ENCODE results near the gene EXOC6B.
"Not testable (repeated sequence)": the region's sequence is repeated elsewhere in the genome, so short reads cannot be mapped to it uniquely, and the experiment has no call there.

The EXOC6B gene

DNA sequence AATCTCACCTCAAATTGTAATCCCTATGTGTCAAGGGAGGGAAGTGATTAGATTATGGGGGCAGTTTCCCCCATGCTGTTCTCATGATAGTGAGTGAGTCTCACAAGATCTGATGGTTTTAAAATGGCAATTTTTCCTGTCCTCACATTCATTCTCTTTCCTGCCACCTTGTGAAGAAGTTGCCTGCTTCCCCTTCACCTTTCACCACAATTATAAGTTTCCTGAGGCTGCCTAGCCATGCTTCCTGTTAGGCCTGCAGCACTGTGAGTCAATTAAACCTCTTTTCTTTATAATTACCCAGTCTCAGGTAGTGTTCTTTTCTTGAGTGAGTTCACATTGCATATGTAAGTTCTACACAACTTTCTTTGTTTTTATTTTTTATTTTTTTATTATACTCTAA is 271.5 kb downstream of the EXOC6B start:
- Histone ChIP-seq H3K9ac (ENCODE audit: low read depth, low read length) (no peak overlapping the region), H3K9me3 (ENCODE audit: insufficient read depth, low read depth, low read length) (no peaks in the 10 kb centered on the region), H3K27ac (ENCODE audit: low read length) (no peak overlapping the region), H3K4me1 (ENCODE audit: insufficient read depth, low read length) (no peaks in the 10 kb centered on the region), H3K4me3 (ENCODE audit: low read length) (no peak overlapping the region), H3K36me3 (ENCODE audit: insufficient read depth, low read depth, low read length) (no peaks in the 10 kb centered on the region), H3K27me3 (ENCODE audit: insufficient read depth, low read length) (no peaks in the 10 kb centered on the region)

DNA sequence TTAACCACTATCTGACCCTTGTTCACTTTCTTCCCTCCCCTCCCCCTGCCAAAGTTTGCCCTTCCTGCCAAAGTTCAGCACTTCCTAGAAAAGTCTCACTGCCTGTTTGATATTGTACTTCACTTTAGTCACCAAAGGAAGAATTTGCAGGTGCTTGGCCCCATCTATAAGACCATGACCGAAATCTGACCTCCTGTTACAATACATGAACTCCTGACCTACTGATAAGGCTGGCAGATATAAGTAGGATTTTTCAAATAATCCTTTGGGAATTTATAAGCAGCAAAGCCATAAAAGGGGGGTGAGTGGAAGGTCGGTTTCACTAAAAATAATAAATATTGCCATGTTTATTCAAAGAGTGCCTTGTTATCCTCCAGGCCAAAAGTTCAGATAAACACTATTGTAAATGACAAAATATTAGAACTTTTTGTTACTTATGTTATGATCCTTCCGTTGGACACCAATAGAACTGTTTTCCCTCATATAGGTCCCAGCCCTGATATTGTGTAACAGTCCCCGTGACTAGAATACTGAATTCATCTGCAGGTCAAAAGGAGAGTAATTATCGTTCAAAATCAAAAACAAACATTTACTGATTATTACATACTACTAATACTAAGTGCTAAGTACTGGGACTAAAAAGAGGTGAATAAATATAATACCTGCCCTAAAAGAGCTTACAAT is 277.6 kb downstream of the EXOC6B start:
- H3K4me3 ChIP-seq (ENCODE audit: low read length) = no peak overlapping the region
- H3K9me3 ChIP-seq (ENCODE audit: insufficient read depth, low read depth, low read length) = no peaks in the 10 kb centered on the region
- no peak overlapping the region for H3K27ac ChIP-seq (ENCODE audit: low read length)
- H3K27me3 ChIP-seq (ENCODE audit: insufficient read depth, low read length) = no peaks in the 10 kb centered on the region
- no peaks in the 10 kb centered on the region for H3K4me1 ChIP-seq (ENCODE audit: insufficient read depth, low read length)
- H3K36me3 ChIP-seq (ENCODE audit: insufficient read depth, low read depth, low read length) = no peaks in the 10 kb centered on the region
- no peak overlapping the region for H3K9ac ChIP-seq (ENCODE audit: low read depth, low read length)

DNA sequence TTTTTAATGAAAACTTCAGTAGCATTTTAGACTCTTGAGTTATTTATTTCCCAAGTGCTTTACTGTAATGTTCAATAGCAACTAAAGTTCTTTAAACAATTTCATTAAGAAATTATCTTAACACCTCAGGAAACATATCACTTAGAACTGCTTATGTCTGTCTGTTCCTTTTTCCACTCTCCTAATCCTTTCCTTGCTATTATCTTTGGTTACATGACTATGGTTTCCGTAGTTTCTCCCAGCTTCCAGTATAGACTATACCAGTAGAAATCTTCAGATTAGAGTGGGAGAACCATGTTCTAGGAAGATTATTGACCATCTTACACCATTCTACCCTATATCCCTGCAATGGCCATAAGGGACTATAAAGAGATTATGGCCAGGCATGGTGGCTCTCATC is 280.0 kb downstream of the EXOC6B start:
- Histone ChIP-seq H3K27me3 (ENCODE audit: insufficient read depth, low read length) (no peaks in the 10 kb centered on the region), H3K9ac (ENCODE audit: low read depth, low read length) (no peak overlapping the region), H3K36me3 (ENCODE audit: insufficient read depth, low read depth, low read length) (no peaks in the 10 kb centered on the region), H3K9me3 (ENCODE audit: insufficient read depth, low read depth, low read length) (no peaks in the 10 kb centered on the region), H3K4me1 (ENCODE audit: insufficient read depth, low read length) (no peaks in the 10 kb centered on the region), H3K27ac (ENCODE audit: low read length) (no peak overlapping the region), H3K4me3 (ENCODE audit: low read length) (no peak overlapping the region)

DNA sequence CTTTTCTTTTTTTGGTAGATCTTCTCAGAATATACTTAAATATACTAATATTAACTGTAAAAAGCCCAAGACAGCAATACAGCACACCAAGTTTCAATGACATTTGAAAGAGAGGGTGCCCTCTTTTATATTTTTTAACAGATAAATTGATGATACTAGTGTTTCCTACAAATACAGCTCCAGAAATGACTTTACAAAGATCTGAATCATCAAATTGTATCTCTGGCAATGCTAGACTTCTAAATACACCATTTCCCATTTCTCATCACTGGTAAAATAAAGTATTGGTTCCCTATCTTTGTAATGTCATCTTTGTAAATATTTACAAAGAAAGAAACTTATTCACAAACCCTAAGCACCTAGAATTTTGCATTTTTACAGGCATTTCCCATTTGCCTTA is 281.3 kb downstream of the EXOC6B start:
- no peaks in the 10 kb centered on the region for H3K36me3 ChIP-seq (ENCODE audit: insufficient read depth, low read depth, low read length)
- no peaks in the 10 kb centered on the region for H3K4me1 ChIP-seq (ENCODE audit: insufficient read depth, low read length)
- no peaks in the 10 kb centered on the region for H3K27me3 ChIP-seq (ENCODE audit: insufficient read depth, low read length)
- H3K27ac ChIP-seq (ENCODE audit: low read length) = no peak overlapping the region
- H3K9ac ChIP-seq (ENCODE audit: low read depth, low read length) = no peak overlapping the region
- no peaks in the 10 kb centered on the region for H3K9me3 ChIP-seq (ENCODE audit: insufficient read depth, low read depth, low read length)
- no peak overlapping the region for H3K4me3 ChIP-seq (ENCODE audit: low read length)

DNA sequence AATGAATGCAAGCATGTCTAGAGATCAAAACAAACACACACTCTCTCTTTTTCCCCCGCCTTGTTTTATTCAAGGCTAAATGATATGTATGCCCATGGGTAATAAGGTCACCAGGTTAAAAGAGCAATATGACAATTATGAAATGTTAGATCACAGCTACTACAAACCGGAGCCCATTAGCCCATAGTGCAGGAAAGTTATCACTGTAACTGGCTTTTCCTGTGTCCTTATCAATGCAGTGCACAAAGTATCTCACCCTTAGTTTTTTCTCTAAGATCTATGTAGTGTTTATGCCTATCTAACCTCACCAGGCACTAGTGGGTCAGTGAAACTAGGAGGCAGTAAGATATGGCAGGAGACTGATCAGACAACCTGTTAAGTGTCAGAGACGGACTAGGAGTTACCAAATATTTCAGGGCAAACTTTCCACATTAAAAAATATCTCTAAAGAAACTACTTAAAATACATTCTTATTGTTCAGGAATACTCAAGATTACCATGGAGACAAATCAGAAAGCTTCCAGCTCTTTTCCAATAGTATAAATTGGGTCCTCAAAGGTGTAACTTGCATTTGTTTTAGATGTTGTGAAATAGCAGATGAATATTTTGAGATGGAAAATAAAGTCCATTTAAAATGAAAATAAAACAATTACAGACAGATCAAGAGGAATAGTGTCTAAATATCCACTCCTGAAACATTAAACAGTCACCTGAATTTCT is 282.2 kb downstream of the EXOC6B start:
- H3K9ac ChIP-seq (ENCODE audit: low read depth, low read length) = no peak overlapping the region
- H3K27ac ChIP-seq (ENCODE audit: low read length) = no peak overlapping the region
- H3K4me3 ChIP-seq (ENCODE audit: low read length) = no peak overlapping the region
- H3K36me3 ChIP-seq (ENCODE audit: insufficient read depth, low read depth, low read length) = no peaks in the 10 kb centered on the region
- no peaks in the 10 kb centered on the region for H3K27me3 ChIP-seq (ENCODE audit: insufficient read depth, low read length)
- peaks cover 7% of the 10 kb centered on the region; the same call in 1 of the 2 replicates for H3K4me1 ChIP-seq (ENCODE audit: insufficient read depth, low read length)
- H3K9me3 ChIP-seq (ENCODE audit: insufficient read depth, low read depth, low read length) = no peaks in the 10 kb centered on the region

DNA sequence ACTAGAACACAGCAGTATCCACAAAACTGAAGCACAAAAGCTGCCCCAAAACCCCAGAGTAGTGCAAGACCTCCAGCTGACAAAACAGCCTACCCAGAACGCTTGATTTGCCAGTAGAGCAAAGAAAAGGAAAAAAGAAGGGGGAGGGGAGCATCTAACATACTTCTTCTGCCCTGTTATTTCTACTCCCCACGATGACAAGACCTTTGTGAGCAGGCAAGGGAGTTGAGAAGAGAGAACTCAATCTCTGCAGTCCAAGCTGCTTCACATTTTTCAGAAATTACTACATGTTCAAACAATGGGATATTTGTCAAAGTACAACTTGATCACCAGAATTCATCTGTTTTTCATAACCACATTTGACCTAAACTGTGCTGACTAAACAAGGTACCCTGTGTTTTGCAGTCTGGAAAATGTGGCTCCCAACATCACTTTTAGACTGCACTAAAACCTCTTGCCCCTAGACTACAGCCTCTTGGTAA is 286.7 kb downstream of the EXOC6B start:
- no peaks in the 10 kb centered on the region for H3K9me3 ChIP-seq (ENCODE audit: insufficient read depth, low read depth, low read length)
- H3K4me1 ChIP-seq (ENCODE audit: insufficient read depth, low read length) = peaks cover 21% of the 10 kb centered on the region; the same call in 1 of the 2 replicates
- no peak overlapping the region for H3K9ac ChIP-seq (ENCODE audit: low read depth, low read length)
- H3K27ac ChIP-seq (ENCODE audit: low read length) = no peak overlapping the region
- no peak overlapping the region for H3K4me3 ChIP-seq (ENCODE audit: low read length)
- H3K27me3 ChIP-seq (ENCODE audit: insufficient read depth, low read length) = no peaks in the 10 kb centered on the region
- H3K36me3 ChIP-seq (ENCODE audit: insufficient read depth, low read depth, low read length) = no peaks in the 10 kb centered on the region

DNA sequence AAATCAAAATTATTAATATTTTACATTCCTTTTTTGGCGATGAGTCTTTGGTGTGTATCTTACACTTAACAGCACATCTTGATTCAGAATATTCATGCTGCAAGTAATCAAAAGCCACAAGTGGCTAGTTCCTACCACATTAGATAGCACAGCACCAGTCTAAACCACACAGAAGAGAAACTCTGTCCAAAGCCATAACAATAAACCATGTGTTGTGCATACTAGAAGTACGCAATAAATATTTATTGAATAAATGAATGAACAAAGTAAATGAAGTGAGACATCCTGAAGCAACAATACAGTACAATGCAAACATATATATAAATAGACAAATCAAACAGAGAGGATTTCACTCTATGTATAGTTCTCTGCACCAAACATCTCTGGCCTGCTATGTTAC is 287.3 kb downstream of the EXOC6B start:
- H3K27me3 ChIP-seq (ENCODE audit: insufficient read depth, low read length) = no peaks in the 10 kb centered on the region
- H3K9me3 ChIP-seq (ENCODE audit: insufficient read depth, low read depth, low read length) = no peaks in the 10 kb centered on the region
- H3K4me3 ChIP-seq (ENCODE audit: low read length) = no peak overlapping the region
- no peaks in the 10 kb centered on the region for H3K36me3 ChIP-seq (ENCODE audit: insufficient read depth, low read depth, low read length)
- H3K9ac ChIP-seq (ENCODE audit: low read depth, low read length) = no peak overlapping the region
- peaks cover 21% of the 10 kb centered on the region; the same call in 1 of the 2 replicates for H3K4me1 ChIP-seq (ENCODE audit: insufficient read depth, low read length)
- H3K27ac ChIP-seq (ENCODE audit: low read length) = no peak overlapping the region

DNA sequence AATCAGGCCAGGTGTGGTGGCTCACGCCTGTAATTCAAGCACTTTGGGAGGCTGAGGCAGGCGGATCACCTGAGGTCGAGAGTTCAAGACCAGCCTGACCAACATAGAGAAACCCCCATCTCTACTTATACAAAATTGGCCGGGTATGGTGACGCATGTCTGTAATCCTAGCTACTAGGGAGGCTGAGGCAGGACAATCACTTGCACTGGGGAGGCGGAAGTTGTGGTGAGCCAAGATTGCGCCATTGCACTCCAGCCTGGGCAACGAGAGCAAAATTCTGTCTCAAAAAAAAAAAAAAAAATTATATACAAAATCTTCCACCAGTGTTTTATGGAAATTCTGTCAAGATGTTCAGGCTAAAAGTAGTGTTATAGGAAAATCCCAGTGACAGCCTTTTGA is 290.2 kb downstream of the EXOC6B start:
- H3K27me3 ChIP-seq (ENCODE audit: insufficient read depth, low read length); H3K9ac ChIP-seq (ENCODE audit: low read depth, low read length); H3K27ac ChIP-seq (ENCODE audit: low read length); H3K36me3 ChIP-seq (ENCODE audit: insufficient read depth, low read depth, low read length); H3K9me3 ChIP-seq (ENCODE audit: insufficient read depth, low read depth, low read length); H3K4me3 ChIP-seq (ENCODE audit: low read length): not testable (repeated sequence)
- H3K4me1 ChIP-seq (ENCODE audit: insufficient read depth, low read length) = peaks cover 21% of the 10 kb centered on the region; the same call in 1 of the 2 replicates

DNA sequence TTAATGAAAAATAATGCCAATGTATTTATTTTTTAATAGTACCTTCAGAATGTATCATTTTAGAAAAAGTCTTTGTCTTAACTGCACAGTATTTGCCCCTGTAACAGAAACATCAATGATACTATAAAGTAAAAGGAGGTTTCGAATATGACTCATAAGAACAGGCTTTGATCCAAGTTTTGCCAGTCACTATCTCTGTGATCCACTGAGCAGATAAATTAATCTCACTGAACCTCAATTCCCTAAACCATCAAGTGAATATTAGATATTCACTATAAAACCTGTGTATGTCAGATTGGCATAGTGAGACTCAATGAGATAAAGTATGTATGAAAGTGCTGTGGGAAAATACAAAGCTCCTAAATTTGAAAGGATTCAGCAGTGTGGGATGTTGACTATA is 292.1 kb downstream of the EXOC6B start:
- Histone ChIP-seq H3K4me3 (ENCODE audit: low read length) (no peak overlapping the region), H3K36me3 (ENCODE audit: insufficient read depth, low read depth, low read length) (no peaks in the 10 kb centered on the region), H3K27ac (ENCODE audit: low read length) (no peak overlapping the region), H3K27me3 (ENCODE audit: insufficient read depth, low read length) (no peaks in the 10 kb centered on the region), H3K9me3 (ENCODE audit: insufficient read depth, low read depth, low read length) (no peaks in the 10 kb centered on the region), H3K9ac (ENCODE audit: low read depth, low read length) (no peak overlapping the region), H3K4me1 (ENCODE audit: insufficient read depth, low read length) (peaks cover 15% of the 10 kb centered on the region; the same call in 1 of the 2 replicates)

DNA sequence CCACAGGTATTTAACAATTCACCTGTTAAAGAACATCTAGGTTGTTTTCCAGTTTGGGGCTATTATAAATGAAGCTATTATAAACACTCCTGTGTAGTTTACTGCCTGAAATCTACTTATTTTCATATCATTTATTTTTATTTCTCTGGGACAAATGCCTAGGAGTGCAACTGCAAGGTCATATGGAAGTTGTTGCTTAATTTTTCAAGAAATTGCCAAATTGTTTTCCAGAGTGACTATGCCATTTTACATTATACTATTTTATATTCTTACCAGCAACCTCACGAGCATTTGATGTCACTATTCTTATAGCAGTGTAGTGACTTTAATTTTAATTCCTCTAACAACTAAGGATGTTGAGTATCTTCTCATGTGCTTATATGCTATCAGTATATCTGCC is 298.4 kb downstream of the EXOC6B start:
- no peak overlapping the region for H3K9ac ChIP-seq (ENCODE audit: low read depth, low read length)
- H3K36me3 ChIP-seq (ENCODE audit: insufficient read depth, low read depth, low read length) = no peaks in the 10 kb centered on the region
- no peak overlapping the region for H3K27ac ChIP-seq (ENCODE audit: low read length)
- H3K27me3 ChIP-seq (ENCODE audit: insufficient read depth, low read length) = no peaks in the 10 kb centered on the region
- H3K9me3 ChIP-seq (ENCODE audit: insufficient read depth, low read depth, low read length) = no peaks in the 10 kb centered on the region
- no peaks in the 10 kb centered on the region for H3K4me1 ChIP-seq (ENCODE audit: insufficient read depth, low read length)
- H3K4me3 ChIP-seq (ENCODE audit: low read length) = no peak overlapping the region

DNA sequence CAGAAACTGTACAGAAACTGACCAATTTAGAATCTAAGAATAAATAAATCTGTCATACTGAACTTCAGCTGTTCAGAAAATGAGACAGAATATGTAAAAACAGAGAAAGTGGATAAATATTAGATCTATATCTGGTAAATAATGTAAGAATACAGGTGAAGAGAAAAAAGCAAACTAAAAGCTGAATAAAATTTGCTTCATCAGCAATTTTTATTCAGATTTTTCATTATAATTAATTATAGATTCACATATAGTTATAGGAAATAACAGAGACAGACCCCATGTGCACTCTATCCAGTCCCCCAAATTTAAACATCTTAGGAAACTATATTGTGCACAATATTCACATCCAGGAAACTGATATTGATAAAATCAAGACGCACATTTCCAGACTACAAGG is 299.2 kb downstream of the EXOC6B start:
- Histone ChIP-seq H3K9ac (ENCODE audit: low read depth, low read length) (no peak overlapping the region), H3K27ac (ENCODE audit: low read length) (no peak overlapping the region), H3K4me1 (ENCODE audit: insufficient read depth, low read length) (no peaks in the 10 kb centered on the region), H3K27me3 (ENCODE audit: insufficient read depth, low read length) (no peaks in the 10 kb centered on the region), H3K9me3 (ENCODE audit: insufficient read depth, low read depth, low read length) (no peaks in the 10 kb centered on the region), H3K36me3 (ENCODE audit: insufficient read depth, low read depth, low read length) (no peaks in the 10 kb centered on the region), H3K4me3 (ENCODE audit: low read length) (no peak overlapping the region)

DNA sequence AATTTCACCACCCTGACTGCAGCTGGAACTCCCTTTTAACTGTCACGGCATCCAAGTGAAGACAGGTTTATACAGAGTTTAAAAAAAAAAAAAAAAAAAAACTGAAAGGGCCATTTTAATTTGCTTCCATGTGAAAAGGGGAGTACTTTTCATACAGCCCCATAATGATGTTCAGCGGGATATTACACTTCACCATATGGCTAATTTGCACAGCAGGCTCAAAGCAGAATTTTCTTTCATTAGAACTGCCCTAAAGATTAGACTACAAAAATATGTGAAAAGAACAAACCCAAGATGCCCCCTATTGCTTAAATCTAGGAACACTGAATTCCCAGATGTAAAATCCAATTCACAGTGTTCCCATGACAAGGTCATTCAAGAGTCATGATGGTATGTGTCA is 301.8 kb downstream of the EXOC6B start:
- Histone ChIP-seq H3K27me3 (ENCODE audit: insufficient read depth, low read length) (no peaks in the 10 kb centered on the region), H3K36me3 (ENCODE audit: insufficient read depth, low read depth, low read length) (no peaks in the 10 kb centered on the region), H3K4me3 (ENCODE audit: low read length) (no peak overlapping the region), H3K27ac (ENCODE audit: low read length) (no peak overlapping the region), H3K4me1 (ENCODE audit: insufficient read depth, low read length) (no peaks in the 10 kb centered on the region), H3K9ac (ENCODE audit: low read depth, low read length) (no peak overlapping the region), H3K9me3 (ENCODE audit: insufficient read depth, low read depth, low read length) (no peaks in the 10 kb centered on the region)

All from iPS-20b (cell line).